ENCODE results near the gene ELL.

ELL gene

DNA sequence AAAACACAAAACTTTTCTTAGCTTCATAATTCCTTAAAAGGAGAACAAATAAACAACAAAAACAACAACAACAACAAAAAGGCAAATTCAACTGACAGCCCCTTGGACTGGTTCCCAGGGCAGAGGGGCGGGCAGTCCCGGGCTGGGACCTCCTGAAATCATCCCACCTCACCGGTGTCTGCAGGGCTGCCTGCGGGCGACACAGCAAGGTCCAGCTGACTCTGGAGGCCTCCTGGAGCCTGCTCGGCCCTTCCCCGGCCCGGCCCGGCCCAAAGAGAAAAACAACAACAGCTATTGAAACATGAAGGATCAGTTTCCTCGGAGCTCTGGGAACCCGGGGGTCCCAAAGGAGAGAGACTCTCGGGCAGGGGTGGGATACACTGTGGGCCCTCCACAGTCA lies 78.9 kb downstream of the ELL start:
- DNase-seq, result no peak

DNA sequence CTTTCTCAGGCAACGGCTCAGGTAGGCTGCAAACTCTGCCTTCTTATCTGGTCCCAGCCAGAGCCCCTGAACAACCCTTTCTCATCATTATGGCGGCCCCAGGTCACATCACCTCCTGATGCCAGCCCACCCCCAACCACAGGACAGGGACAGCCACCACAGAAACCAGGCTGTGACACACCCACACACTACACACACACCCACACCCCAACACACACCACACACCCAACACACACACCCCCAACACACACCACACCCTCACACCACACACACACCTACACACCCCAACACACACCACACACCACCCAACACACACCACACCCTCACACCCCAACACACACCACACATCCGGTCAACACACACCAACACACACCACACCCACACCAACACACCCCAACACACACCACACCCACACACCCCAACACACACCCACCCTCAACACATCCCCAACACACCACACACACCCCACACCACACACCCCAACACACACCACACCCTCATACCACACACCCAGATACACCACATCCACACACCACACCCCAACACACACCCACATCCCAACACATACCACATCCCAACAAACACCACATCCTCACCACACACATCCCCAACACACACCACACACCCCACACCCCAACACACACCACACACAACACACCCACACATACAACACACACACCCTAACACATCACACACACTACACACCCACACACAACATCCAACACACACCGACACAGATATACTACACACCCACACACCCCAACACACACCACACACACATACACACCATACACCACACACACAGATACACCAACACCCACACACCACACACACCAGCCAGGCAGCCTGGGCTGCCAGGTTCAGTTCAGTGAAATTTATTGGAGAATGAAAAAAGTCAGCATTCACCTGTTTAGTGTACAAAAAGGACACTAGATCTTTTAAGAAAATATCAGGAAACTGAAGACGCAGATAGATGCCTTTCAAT lies 79.8 kb downstream of the ELL start:
- no peak for DNase-seq

DNA sequence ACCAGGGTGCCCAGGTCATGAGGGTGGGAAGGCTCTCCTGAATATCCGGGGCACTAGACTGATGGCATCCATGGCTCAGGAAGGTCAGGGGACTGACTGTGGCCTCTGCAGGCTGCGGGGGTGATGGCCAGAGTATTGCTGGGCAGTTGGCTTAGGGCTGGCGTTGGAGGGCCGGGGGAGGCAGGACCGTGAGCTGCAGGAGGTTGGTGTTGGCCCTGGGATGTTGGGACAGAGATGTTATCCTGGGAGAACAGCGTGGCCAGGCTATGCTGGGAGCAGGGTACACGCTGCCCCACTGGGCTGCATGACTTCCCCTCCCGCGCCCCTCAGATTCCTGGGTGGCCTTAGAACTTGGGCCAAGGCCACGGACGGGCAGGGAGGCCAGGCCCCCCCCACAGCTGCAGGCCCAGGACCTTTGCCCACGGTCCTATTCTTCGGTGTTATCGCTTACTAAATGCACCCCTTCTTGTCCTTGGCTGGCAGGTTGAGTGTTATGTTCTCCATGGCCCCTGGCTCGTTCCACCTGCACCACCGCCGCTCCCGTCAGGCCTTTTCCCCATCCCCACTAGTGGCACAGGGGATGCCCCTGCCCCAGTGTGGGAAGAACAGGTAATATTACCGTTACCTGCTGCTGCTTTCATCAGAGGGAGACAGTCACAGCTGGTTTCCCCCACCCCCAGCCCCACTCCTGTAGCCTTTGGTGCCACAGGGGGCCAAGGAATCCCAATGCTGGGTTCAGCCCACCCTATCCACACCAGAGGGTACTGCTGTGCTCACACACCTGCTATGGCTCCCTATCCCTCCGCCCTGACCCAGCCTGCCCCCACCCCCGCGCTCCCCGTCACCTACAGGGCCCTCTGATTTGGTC lies 80.7 kb downstream of the ELL start:
- no peak for DNase-seq

GRCh38 chr19:18440415-18440877 lies 81.4 kb downstream of the ELL start:
- DNase-seq, result no peak

- no peak for DNase-seq
Measured at GRCh38 chr19:18439910-18440237, 82.0 kb downstream of the ELL start.

GRCh38 chr19:18439025-18439909 lies 82.6 kb downstream of the ELL start:
- DNase-seq, result no peak

- no peak for DNase-seq
Measured at GRCh38 chr19:18438331-18439024, 83.4 kb downstream of the ELL start.

DNA sequence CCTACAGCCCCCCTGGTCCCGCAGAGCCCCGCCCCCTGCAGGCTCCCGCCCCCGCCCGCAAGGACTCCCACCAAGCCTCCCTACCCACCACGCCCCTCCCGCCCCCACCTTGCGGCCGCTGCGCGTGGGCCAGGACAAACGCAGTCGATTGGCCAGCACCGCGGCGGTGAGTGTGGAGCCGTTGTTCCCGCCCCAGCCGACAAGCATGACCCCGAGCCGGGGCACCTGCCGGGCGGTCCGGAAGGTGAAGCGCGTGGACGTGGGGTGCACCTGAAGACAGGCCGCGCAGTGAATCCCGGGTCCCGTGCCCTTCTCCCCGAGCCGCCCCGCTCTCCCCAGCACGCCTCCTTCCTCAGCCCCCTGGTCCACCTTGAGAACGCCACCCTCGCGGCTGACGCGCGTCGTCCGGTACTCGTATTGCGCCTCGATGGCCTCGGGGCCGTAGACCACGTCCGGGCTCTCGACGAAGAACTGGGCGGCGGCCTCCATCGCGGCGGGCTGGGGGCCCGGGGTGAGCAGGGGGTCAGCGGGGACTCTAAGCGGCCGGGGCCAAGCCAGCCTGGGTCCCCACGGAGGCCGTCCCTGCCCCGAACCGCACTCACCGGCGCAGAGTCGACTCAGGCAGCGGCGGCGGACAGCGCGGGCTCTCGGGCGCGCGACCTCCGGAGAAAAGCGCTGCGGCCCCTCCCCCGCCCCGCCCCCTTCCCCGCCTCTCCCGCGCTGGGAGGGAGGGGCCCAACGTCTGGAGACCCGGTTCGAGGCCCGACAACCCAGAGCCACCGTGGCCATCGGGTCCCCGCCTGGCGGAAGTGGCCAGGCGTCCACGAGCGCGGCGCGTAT lies 84.2 kb downstream of the ELL start, which contains the start of gene ISYNA1:
ISYNA1 (minus strand) TSS at position 643 of the 840 bp plus-strand sequence; CDS start at position 489, 154 bp downstream.
- no peak for DNase-seq

- no peak for DNase-seq
Measured at GRCh38 chr19:18436671-18437490, 85.0 kb downstream of the ELL start.

- DNase-seq, result no peak
Measured at GRCh38 chr19:18435842-18436670, 85.8 kb downstream of the ELL start.

DNA sequence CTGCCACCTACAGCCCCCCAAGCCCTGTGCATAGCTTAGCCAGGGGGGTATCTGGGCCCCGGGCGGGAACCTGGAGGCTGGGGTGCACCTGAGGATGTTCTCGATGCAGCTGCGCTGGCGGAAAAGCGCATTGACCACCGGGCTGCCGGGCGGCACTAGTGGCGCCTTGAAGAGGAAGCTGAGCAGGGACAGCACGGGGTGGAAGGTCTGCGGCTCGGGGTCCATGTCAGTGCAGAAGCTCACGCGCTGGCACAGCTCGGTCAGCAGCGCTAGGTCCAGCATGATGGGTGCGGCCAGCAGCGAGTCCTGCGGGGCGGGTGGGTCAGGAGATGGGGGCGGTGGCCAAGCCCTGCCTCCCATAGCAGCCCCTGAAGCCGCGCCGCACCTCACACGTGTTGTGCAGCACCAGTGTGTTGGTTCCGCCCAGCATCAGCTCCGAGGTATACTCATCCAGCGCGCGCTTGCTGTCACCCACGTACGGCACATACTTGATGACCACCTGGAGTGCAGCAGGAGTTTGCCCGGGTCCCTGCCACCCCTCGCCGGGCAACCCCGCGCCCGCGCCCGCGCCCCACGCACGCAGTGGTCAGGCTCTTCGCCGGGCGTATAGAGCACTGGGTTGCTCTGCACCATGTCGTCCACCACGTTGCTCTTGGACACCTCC lies 86.6 kb downstream of the ELL start:
- no peak for DNase-seq

- DNase-seq, result no peak
Measured at GRCh38 chr19:18434411-18435175, 87.3 kb downstream of the ELL start.

DNA sequence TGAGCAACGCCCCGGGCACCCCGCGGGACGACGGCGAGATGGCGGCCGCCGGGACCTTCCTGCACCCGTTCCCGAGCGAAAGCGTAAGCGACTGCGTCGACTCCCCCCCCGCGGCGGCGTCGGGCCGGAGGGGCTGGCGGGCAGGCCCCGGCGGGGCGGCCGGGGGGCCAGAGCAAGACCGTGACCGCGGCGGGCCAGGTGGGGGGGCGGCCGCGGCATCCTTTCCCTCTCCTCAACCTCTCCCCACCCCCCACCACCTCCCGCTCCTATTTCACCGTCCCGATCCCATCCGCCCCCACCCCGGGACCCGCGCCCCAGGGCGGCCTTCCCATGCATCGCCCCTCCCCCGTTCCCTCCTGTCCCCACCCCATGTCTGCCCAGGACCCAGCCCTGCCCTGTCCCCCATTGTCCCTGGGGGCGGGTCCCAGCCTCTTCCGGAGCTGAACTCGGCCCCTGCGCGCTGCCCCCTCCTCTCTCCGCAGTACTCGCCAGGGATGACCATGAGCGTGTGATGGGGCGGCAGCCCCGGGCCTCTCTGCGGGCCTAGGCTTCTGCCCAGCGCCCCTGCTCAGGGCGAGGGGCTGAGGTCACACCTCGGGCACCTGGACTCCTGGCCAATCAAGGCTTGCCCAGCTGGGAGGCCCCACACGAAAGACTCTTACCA lies 88.0 kb downstream of the ELL start:
- DNase-seq, result no peak

GRCh38 chr19:18433015-18433691 lies 88.7 kb downstream of the ELL start:
- no peak for DNase-seq

- no peak for DNase-seq
Measured at GRCh38 chr19:18432275-18433014, 89.4 kb downstream of the ELL start.
